H9 (cell line): ENCODE results near the gene PREX1. TPM values are rescaled to one million over a fixed set of nuclear protein-coding genes. Genes with fewer than 3 reads are reported as not detected.

Experiments used
- DNase-seq: peaks from one replicate; pipeline ENCODE4 v3.0.0-alpha.2; 2017
- H2AFZ ChIP-seq: one replicate; pipeline ENCODE4 v1.6.1; 2013; ENCODE audit warnings: mild to moderate bottlenecking, low read length, control low read depth, moderate library complexity
- H2AK5ac ChIP-seq: 2 replicates; pipeline ENCODE4 v1.6.1; 2013; ENCODE audit warnings: low read length, control low read depth, mixed read lengths; ENCODE audit not compliant: insufficient read length
- H2BK120ac ChIP-seq: one replicate; pipeline ENCODE4 v1.6.1; 2013; ENCODE audit warnings: low read depth, mild to moderate bottlenecking, low read length, control low read depth, inconsistent platforms; ENCODE audit not compliant: poor library complexity, severe bottlenecking
- H2BK12ac ChIP-seq: 2 replicates; pipeline ENCODE4 v1.6.1; 2013; ENCODE audit warnings: low read length, control low read depth, mixed read lengths, low read depth; ENCODE audit not compliant: insufficient read length
- H2BK15ac ChIP-seq: 2 replicates; pipeline ENCODE4 v1.6.1; 2013; ENCODE audit warnings: low read depth, low read length, control low read depth
- H2BK20ac ChIP-seq: one replicate; pipeline ENCODE4 v1.6.1; 2013; ENCODE audit warnings: low read depth, mild to moderate bottlenecking, low read length, control low read depth, inconsistent platforms; ENCODE audit not compliant: poor library complexity, severe bottlenecking
- H2BK5ac ChIP-seq: 2 replicates; pipeline ENCODE4 v1.6.1; 2013; ENCODE audit warnings: low read length, control low read depth, mixed read lengths; ENCODE audit not compliant: insufficient read length
- H3K14ac ChIP-seq: 2 replicates; pipeline ENCODE4 v1.6.1; 2013; ENCODE audit warnings: low read length, control low read depth; ENCODE audit not compliant: insufficient read depth
- H3K18ac ChIP-seq: 2 replicates; pipeline ENCODE4 v1.6.1; 2013; ENCODE audit warnings: low read depth, mild to moderate bottlenecking, mixed read lengths, low read length, control low read depth; ENCODE audit not compliant: insufficient read length
- H3K23ac ChIP-seq: 2 replicates; pipeline ENCODE4 v1.6.1; 2013; ENCODE audit warnings: low read length, control low read depth, mixed read lengths, low read depth; ENCODE audit not compliant: insufficient read length
- H3K23me2 ChIP-seq: 2 replicates; pipeline ENCODE4 v1.6.1; 2013; ENCODE audit warnings: low read depth, mild to moderate bottlenecking, mixed read lengths, low read length, control low read depth; ENCODE audit not compliant: insufficient read length, poor library complexity, severe bottlenecking
- H3K27ac ChIP-seq: 2 replicates; pipeline ENCODE4 v1.5.1; 2013; ENCODE audit warnings: low read length, control low read depth, mixed read lengths, low read depth; ENCODE audit not compliant: insufficient read length
- H3K27me3 ChIP-seq: 2 replicates; pipeline ENCODE4 v1.6.1; 2013; ENCODE audit warnings: low read length, control low read depth, inconsistent platforms; ENCODE audit not compliant: insufficient read depth
- H3K4ac ChIP-seq: 2 replicates; pipeline ENCODE4 v1.6.1; 2013; ENCODE audit warnings: low read depth, mild to moderate bottlenecking, control low read depth, inconsistent platforms, low read length, moderate library complexity
- H3K4me1 ChIP-seq: 2 replicates; pipeline ENCODE4 v1.6.1; 2013; ENCODE audit warnings: low read length, control low read depth, inconsistent platforms; ENCODE audit not compliant: insufficient read depth
- H3K4me2 ChIP-seq: 2 replicates; pipeline ENCODE4 v1.6.1; 2013; ENCODE audit warnings: low read length, control low read depth, mixed read lengths; ENCODE audit not compliant: insufficient read length, insufficient read depth
- H3K56ac ChIP-seq: 2 replicates; pipeline ENCODE4 v1.6.1; 2013; ENCODE audit warnings: low read depth, mild to moderate bottlenecking, mixed read lengths, low read length, control low read depth; ENCODE audit not compliant: insufficient read length
- H3K79me1 ChIP-seq: 2 replicates; pipeline ENCODE4 v1.6.1; 2013; ENCODE audit warnings: low read depth, mild to moderate bottlenecking, moderate library complexity, low read length, control low read depth, inconsistent platforms; ENCODE audit not compliant: insufficient read depth, poor library complexity, severe bottlenecking
- H3K79me2 ChIP-seq: 2 replicates; pipeline ENCODE4 v1.6.1; 2013; ENCODE audit warnings: low read length, control low read depth, inconsistent platforms; ENCODE audit not compliant: insufficient read depth
- H3K9ac ChIP-seq: 2 replicates; pipeline ENCODE4 v1.6.1; 2013; ENCODE audit warnings: low read length, control low read depth, mixed read lengths; ENCODE audit not compliant: insufficient read length; ENCODE audit errors: extremely low read depth
- H3K9me3 ChIP-seq: one replicate; pipeline ENCODE4 v1.6.1; 2013; ENCODE audit warnings: low read depth, low read length, inconsistent platforms; ENCODE audit not compliant: control insufficient read depth
- H3T11ph ChIP-seq: one replicate; pipeline ENCODE4 v1.6.1; 2013; ENCODE audit warnings: mild to moderate bottlenecking, low read length, control low read depth, inconsistent platforms
- H4K20me1 ChIP-seq: one replicate; pipeline ENCODE4 v1.6.1; 2013; ENCODE audit not compliant: control insufficient read depth, insufficient read length, insufficient read depth
- H4K5ac ChIP-seq: 2 replicates; pipeline ENCODE4 v1.6.1; 2013; ENCODE audit warnings: low read depth, mild to moderate bottlenecking, mixed read lengths, low read length, control low read depth; ENCODE audit not compliant: insufficient read length
- H4K8ac ChIP-seq: replicated peaks from 2 replicates; pipeline ENCODE4 v1.6.1; 2013; ENCODE audit warnings: low read length, control low read depth, mixed read lengths, low read depth; ENCODE audit not compliant: insufficient read length
- H4K91ac ChIP-seq: 2 replicates; pipeline ENCODE4 v1.6.1; 2013; ENCODE audit warnings: low read depth, mild to moderate bottlenecking, moderate library complexity, mixed read lengths, low read length, control low read depth; ENCODE audit not compliant: insufficient read length
- H3K27ac Mint-ChIP-seq, 3 experiments: 2 replicates in 2 of 3; 3 replicates in 1 of 3; pipeline ENCODE4 v1.8.0; 2020 to 2021; ENCODE audit warnings: mixed read lengths in 3 of 3, mild to moderate bottlenecking in 1 of 3, moderate library complexity in 1 of 3
- H3K27me3 Mint-ChIP-seq: 2 replicates; pipeline ENCODE4 v1.8.0; 2021; ENCODE audit warnings: low read depth, mild to moderate bottlenecking, moderate library complexity, mixed read lengths
- H3K36me3 Mint-ChIP-seq, 3 experiments: 2 replicates in 2 of 3; 3 replicates in 1 of 3; pipeline ENCODE4 v1.8.0; 2020 to 2021; ENCODE audit warnings: low read depth in 3 of 3, mixed read lengths in 3 of 3; ENCODE audit not compliant: insufficient read depth in 1 of 3
- H3K4me1 Mint-ChIP-seq, 2 experiments: 2 replicates each; pipeline ENCODE4 v1.8.0; 2020; ENCODE audit warnings: mixed read lengths in 2 of 2
- H3K4me3 Mint-ChIP-seq, 2 experiments: 2 replicates in 1 of 2; 3 replicates in 1 of 2; pipeline ENCODE4 v1.8.0; 2020 to 2021; ENCODE audit warnings: mild to moderate bottlenecking in 2 of 2, mixed read lengths in 2 of 2, moderate library complexity in 1 of 2
- H3K9me3 Mint-ChIP-seq, 2 experiments: 2 replicates in 1 of 2; 3 replicates in 1 of 2; pipeline ENCODE4 v1.8.0; 2020; ENCODE audit warnings: mild to moderate bottlenecking in 2 of 2, mixed read lengths in 2 of 2, moderate library complexity in 1 of 2
- WGBS: extraction: QIAGEN DNeasy Blood & Tissue Kit; methylation state at CpG from one replicate; pipeline ENCODE4 v1.1.7; 2013; ENCODE audit warnings: missing lambda C conversion rate, low lambda C conversion rate, mixed read lengths; ENCODE audit not compliant: insufficient read length; ENCODE audit errors: extremely low coverage; 5-methylcytosine and 5-hydroxymethylcytosine counted together
- total RNA-seq: library from RNA; stranded (reverse); gene quantifications from 2 replicates; pipeline ENCODE4 v1.2.1, GENCODE V29; 2021
- TF ChIP-seq, protein P1 (sequence below): fragments of 200-600 bp; sonication (generic); conservative IDR thresholded peaks from 3 replicates; pipeline ENCODE4 v1.8.0; 2021; ENCODE audit warnings: antibody characterized with exemption, mild to moderate bottlenecking

PREX1 gene
- total RNA-seq, 1 experiment from 2014 or later: 6.6 TPM

DNA sequence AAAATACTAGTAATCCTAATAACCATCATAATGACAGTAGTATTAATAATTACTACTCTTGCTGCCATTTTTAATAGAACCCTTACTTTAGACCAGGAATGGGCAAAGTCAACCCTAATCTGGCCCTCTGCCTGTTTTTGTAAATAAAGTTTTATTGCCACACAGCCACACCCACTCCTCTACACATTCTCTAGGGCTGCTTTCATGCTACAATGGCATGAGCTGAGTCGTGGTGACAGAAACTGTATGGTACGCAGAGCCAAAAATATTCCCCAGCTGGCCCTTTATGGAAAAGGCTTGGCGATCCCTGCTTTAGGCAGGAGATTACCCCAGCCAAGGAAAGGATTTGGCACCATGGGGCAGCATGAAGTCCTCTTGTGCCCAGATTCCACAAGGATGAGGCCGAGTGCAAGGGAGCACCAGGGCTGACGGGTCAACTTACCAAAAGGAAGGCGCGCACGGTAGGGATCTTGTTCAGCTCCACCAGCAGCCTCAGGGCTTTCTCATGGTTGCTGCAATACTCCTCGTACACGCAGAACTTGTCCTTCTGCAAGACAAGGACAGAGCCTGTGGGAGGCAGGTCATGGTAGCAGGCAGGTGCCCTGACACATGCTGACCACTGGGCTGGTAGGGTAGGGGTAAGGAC, 93.6 kb downstream of the PREX1 start:
- Histone ChIP-seq H4K5ac (no peak overlapping the region), H3K9me3 (no peaks in the 10 kb centered on the region), H3T11ph (no peak overlapping the region), H3K4me2 (no peak overlapping the region), H3K23me2 (no peaks in the 10 kb centered on the region), H3K79me2 (no peaks in the 10 kb centered on the region), H3K27ac (no peak overlapping the region), H4K91ac (no peak overlapping the region), H2BK5ac (no peak overlapping the region), H2BK12ac (no peak overlapping the region), H4K8ac (no peak overlapping the region), H3K14ac (no peak overlapping the region; the same call in 1 of the 2 replicates), H2AFZ (no peak overlapping the region), H3K79me1 (no peaks in the 10 kb centered on the region), H3K4me1 (no peaks in the 10 kb centered on the region), H3K56ac (no peak overlapping the region), H3K27me3 (no peaks in the 10 kb centered on the region), H4K20me1 (no peaks in the 10 kb centered on the region), H3K9ac (no peak overlapping the region), H2BK20ac (no peak overlapping the region), H2AK5ac (no peak overlapping the region), H3K23ac (no peak overlapping the region), H2BK15ac (no peak overlapping the region), H3K4ac (no peak overlapping the region), H3K18ac (no peak overlapping the region), H2BK120ac (no peak overlapping the region)
- H3K4me3 Mint-ChIP-seq: no peak overlapping the region
- no CpG with 5 or more reads among the region's 10 CpGs for WGBS
- TF ChIP-seq, protein P1, sequence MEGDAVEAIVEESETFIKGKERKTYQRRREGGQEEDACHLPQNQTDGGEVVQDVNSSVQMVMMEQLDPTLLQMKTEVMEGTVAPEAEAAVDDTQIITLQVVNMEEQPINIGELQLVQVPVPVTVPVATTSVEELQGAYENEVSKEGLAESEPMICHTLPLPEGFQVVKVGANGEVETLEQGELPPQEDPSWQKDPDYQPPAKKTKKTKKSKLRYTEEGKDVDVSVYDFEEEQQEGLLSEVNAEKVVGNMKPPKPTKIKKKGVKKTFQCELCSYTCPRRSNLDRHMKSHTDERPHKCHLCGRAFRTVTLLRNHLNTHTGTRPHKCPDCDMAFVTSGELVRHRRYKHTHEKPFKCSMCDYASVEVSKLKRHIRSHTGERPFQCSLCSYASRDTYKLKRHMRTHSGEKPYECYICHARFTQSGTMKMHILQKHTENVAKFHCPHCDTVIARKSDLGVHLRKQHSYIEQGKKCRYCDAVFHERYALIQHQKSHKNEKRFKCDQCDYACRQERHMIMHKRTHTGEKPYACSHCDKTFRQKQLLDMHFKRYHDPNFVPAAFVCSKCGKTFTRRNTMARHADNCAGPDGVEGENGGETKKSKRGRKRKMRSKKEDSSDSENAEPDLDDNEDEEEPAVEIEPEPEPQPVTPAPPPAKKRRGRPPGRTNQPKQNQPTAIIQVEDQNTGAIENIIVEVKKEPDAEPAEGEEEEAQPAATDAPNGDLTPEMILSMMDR: no peak
- H3K9me3 Mint-ChIP-seq: no peaks in the 10 kb centered on the region
- H3K27me3 Mint-ChIP-seq: no peaks in the 10 kb centered on the region
- peaks cover 0 to 3% (median 0%) of the 10 kb centered on the region in 3 experiments; a peak in 1 of 7 replicates for H3K36me3 Mint-ChIP-seq
- peaks cover 14 to 23% of the 10 kb centered on the region in 2 experiments for H3K4me1 Mint-ChIP-seq
- DNase-seq: no peak
- no peak overlapping the region for H3K27ac Mint-ChIP-seq
